HG03571 (cell line): ENCODE measurements around the gene STOM.

Experiments used
- ATAC-seq: cut with Tn5 transposase; IDR thresholded peaks from one replicate; pipeline ENCODE4 v1.9.1; 2021; ENCODE audit not compliant: unreplicated experiment

The STOM gene

DNA sequence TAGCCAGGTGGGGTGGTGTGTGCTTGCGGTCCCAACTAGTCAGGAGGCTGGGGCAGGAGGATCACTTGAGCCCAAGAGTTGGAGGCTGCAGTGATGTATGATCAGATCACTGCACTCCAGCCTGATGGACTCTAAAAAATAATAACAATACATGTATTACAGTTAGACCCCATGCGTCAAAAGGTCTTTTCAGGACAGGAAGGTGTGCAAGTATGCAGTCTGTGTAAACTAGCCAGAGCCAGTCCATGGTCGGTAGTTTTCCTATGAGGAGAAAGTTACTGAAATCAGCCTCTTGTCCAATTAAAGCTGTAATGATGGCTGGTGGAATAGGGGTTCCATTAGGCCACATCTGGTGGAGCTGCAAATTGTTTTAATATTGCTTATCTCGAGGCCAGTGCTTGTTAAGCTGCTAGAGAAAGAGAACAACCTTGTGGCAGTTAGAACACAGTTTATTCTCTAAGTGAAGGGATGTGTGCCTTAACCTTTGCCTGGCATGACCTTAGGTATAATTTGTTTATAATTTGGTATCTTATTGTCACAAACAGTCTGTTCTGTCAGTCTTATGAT is 1.5 kb upstream of the STOM start:
- no peak for ATAC-seq

DNA sequence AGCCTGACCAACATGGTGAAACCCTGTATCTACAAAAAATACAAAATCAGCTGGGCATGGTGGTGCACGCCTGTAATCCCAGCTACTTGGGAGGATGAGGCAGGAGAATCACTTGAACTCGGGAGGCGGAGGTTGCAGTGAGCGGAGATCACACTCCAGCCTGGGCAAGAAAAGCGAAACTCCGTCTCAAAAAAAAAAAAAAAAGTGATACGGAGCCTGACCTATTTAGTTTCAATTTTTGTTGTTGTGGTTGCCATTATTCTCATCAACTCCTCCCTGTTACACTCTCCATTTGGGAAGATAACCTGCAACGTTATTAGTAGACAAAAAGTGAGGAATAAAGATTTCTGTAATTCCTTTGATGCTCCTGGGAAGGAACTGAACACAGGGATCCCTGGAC is 1.3 kb downstream of the STOM start:
- no peak for ATAC-seq

DNA sequence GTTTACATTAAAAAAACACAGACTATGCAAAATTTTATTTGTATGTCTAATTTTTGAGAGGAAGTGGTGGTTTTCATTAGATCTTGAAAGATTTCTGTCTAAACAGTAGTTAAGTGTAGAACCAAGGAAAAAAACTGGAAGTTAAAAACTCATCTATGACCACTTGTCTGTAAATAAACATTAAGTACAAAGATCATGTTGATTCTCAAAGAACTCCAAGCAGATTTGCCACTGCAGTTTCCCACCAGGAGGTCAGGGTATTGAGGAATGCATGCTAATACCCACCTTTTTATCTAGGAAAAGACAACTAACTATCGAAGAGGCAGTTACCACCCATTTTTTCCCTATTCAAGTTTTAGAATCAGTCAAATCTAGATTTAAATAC is 1.9 kb downstream of the STOM start:
- no peak for ATAC-seq

DNA sequence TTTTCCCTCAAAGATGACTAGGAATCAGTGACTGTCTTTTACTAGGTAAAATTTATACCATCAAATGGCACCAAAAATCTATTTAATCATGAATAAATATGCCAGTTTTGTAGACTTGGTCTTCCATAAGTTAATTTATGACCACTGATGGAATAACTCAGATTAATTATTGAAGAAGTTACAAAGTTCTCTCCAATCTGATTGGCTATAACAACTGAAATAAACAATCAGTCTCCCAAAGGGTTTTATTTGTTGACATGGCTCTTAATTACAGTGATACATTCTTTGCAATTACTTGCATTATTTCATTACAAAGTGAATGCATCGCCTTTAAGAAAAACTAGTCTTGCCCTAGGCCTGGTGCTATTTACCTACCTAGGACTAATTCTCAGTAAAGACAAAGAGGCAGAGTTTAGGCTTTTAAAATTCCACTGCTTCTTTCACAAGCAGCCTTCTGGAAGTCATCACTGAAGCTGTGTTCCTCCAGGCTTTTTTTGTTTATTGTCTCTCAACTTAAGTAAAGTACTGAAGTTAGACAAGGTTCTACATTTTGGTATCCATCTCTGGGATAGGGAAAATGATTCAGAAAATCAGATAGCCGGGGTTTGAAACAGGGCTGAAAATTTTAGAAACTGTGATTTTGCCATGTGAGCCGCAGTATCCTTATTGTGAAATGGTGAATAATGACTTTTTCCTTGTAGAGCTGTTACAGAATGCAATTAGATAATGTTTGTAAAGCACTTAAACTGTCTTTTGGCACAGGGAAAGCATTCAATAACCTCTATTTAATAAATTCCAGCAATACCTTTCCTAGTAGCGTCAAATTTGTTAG is 2.5 kb downstream of the STOM start:
- ATAC-seq = no peak

DNA sequence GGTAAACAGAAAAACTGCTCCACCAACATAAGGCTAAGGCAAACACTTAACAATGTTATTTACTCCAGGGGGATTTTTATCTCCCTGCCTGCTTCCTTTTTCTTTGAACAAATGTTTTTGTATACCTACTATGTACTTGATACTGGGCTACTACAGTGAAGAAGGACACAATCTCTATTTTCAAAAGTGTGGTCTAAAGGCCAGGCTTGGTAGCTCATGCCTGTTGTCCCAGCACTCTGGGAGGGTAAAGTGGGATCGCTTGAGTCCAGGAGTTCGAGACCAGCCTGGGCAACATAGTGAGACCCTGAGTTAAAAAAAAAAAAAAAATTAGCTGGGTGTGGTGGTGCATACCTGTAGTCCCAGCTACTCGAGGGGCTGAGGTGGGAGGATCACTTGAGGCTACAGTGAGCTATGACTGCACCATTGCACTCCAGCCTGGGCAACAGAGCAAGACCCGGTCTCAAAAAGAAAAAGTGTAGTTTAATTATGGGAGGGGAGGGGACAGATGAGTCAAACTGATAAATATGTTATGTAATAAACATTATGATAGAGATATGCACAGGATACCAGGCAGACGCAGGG is 3.3 kb downstream of the STOM start:
- no peak for ATAC-seq

DNA sequence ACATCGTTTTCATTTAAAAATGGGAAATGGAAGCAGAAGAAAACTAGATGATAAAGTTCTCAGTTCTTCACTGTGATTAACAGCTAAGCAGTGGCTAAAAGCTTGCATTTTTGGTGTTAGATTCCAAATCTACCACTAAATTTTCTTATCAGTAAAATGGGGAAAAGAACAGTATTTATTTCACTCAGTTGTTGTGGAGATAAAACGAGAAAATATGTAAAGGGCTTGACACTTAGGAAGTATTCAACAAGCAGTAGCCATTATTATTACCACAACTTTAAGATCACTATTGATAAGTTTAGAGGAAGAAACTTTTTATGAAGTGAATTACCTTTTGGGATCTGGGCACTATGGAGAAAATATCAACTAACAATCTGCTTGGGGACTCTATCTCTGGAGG is 4.5 kb downstream of the STOM start:
- no peak for ATAC-seq

DNA sequence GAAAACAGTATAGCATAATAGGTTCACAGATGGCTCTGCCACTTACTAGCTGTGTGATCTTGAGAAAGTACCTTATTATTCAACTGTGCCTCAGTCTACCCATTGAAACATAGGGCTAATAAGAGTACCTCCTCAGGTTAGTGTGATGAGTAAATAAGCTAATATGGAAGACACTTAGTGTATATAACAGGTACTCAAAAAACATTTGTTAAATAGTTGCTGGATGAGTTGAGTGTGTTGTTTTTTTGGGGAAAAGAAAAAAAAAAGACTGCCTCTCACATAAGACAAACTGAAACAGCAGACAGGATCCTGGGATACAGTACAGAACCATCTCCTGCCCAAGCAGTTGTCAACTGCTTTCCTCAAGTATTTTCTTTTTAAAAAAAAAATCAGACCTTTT is 5.2 kb downstream of the STOM start:
- no peak for ATAC-seq

DNA sequence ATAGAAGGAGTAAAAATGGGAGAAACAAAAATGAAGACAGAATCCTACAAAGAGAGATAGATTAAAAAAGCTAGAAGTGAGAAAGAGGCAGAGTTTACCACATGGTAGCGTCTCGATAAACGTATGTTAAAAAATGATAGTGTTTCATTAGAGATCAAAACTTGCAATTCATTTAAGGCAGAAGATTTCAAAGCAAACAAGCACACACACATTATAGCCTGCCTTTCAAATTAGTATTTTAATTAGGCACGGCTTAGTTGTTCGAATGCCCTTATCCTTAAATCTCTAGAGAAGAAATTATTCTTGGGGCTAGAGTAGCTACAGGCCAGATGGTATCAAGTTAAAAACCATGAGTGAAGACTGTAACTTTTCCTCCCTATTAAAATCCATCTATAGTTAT is 6.0 kb downstream of the STOM start:
- no peak for ATAC-seq

DNA sequence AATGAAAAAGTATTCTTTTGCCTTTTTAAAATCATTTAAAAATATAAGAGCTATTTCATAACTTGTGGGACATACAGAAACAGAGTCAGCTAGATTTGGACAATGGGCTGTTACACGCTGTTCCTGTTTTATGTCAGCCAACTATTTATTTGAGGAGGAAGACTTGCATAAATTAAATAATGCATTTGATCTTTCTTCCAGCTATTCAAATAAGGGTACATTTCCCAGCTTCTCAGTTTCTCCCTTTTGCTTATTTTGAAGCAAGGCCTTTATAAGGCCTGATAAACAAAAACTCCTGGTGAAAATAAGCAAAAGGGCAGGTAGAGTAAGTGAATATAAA is 6.5 kb downstream of the STOM start:
- no peak for ATAC-seq

DNA sequence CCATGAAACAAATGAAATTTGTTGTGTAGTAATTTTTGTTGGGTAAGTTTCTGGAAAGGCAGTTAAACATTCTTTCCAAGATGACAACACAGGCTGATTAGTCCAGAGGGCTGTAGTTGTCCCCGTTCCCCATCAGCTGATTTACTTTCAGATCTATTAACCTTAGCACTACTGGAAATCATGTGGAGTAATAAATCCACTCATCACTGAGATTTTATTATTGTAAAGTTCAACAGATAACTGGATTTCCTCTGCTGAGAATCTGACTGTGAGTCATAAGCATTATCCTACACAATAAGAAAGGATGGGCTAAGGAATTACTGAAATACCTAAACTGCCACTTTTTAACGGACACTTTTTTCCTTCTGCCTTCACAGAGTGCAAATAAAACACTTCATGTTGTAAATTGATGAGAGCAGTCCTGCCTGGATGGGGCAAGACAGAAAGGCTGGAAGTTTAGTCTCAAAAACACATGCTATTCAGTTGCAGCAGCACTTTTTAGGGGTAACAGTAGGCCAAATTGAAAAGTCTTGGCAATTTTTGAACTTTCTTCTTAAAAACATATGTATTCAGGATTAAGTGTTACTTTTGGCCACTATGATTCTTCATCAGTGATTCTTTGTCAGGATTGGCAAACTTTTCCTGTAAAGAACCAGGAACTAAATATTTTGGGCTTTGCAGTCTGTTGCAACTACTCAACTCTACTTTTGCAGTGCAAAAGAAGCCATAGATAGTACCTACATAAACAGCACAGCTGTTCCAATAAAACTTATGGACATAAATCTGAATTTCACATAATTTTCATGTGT is 7.0 kb downstream of the STOM start:
- ATAC-seq = no peak

DNA sequence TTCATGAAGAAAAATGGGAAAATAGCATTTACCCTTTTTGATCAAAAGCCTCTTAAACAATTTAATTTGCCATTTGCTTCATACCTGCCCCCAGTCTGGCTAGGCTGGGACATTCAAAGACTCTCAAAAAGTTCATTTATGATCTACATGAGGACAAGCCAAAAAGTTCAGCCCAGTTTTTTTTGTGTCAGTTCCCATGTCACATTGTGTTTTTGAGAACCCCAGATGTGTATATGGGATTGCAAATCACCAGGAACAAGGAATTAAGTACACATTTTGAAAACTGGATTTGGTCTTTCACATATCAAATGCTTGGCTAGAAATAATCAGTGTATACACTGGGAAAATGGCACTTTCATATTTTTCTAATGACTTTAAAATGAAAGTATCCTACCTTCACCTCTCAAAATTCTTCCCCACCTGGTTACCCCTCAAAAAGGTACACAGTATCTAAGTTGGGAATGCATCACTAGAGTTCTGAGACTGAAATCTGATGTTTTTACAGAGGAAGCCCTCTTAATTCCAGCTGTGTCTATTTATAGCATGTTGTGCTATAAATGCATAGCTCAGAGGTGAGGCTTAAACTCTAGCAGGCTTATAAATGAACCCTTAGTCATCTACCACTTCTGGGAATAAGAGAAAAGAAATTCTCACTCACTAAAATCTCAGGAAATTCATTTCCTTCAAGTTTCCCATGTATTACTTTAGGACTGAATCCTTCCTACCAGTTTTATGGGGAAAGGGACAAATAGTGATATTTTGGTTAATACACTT is 9.3 kb downstream of the STOM start:
- no peak for ATAC-seq

DNA sequence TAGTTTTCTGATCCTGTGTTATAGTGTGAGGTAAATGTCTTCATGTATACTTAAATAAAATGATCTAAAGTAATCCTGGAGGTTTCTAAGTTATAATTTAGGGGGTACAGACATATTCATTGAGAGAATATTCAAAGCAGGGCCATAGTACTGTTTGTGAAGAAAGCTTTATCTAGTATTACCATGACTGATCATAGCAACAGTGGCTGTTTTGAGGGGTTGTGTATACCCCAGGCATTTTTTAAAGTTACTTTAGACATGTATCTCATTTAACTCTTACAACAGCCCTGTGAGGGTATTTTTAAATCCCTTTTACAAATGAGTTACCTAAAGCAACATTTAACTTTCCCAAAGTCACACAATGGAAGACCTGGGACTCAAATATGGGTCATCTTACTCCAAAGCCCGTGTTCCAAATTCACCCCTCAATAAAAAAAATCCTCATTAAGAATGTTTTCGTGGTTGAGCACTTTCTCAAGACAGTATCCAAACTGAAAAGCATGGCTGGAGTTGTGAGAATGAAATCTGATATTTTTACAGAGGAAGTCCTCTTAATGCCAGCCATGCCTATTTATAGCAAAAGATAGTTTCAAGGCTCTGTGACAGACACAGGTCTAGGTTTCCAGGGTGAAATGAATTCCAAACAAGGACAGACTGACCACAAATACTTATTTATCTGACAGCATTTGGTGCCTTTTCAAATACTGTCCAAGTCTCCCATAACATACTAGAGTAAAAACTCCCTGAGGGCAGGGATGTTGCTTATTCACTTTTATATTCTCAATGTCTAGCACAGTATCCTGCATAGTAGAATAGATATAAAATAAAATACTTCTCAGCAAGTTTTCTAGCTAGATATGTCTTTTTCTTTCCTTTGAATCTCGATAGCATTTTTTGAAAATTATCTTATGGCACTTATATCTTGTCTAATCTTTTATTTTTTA is 10.4 kb downstream of the STOM start:
- no peak for ATAC-seq

DNA sequence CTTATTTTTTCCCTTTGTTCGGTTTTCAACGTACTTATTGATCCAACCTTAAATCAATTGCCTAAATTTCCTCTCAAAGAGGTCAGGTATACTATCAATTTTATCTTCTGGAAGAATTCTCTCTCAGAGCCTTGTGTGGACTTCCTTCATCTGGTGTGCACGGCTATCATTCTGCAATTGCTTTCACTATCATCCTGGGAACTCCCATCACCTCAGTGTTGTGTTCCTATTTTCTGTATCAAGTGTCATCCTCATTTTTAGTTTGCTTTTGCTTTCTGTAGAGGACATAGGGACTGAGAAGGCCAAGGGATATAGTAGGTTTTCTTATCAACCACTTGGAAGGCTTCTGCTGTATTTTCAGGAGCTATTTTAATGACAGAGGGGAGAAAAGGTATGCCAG is 11.3 kb downstream of the STOM start:
- no peak for ATAC-seq

DNA sequence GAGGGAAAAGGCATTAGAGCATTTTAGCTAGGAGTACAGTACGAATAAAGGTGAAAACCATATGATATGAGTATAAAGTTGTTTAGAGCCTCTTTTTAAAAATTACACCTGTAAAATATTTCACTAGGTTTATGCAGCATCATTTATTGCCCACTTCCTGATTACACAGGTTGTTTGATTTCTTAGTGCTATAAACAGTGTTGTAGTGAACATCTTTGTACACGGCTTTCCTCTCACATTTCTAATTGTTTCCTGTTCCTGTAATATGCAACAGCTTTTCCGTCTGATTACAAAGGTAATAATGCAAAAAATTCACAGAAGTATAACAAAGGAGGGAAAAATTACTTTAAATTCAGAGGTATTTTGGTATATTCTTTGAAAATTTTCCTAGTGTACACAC is 13.0 kb downstream of the STOM start:
- ATAC-seq = no peak

DNA sequence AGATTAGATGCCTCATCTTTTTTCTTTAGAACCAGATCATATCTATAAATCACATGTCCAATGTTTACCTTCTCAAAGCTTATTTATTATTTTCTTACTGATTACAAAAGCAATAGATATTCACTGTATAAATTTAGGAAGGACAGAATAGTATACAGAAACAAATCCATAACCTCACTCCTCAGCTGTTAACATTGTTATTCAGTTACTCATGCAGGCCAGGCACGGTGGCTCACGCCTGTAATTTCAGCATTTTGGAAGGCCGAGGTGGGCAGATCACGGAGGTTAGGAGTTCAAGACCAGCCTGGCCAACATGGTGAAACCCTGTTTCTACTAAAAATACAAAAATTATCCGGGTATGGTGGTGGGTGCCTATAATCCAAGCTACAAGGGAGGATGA is 15.3 kb downstream of the STOM start:
- no peak for ATAC-seq

DNA sequence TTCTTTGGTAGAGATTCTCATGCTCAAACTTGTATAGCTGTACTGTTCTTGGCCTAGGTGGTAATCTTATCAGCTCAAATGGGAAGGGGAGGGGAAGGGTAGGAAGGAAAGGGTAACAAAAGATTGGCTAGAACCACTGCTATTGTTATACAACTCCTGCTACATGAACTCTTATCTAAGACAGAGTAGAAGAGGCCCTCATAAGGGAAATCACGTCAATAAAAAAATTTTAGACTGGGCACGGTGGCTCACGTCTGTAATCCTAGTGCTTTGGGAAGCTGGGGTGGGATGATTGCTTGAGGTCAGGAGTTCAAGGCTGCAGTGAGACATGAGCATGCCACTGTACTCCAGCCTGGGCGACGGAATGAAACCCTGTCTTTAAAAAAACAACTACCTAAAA is 15.9 kb downstream of the STOM start:
- ATAC-seq = no peak

DNA sequence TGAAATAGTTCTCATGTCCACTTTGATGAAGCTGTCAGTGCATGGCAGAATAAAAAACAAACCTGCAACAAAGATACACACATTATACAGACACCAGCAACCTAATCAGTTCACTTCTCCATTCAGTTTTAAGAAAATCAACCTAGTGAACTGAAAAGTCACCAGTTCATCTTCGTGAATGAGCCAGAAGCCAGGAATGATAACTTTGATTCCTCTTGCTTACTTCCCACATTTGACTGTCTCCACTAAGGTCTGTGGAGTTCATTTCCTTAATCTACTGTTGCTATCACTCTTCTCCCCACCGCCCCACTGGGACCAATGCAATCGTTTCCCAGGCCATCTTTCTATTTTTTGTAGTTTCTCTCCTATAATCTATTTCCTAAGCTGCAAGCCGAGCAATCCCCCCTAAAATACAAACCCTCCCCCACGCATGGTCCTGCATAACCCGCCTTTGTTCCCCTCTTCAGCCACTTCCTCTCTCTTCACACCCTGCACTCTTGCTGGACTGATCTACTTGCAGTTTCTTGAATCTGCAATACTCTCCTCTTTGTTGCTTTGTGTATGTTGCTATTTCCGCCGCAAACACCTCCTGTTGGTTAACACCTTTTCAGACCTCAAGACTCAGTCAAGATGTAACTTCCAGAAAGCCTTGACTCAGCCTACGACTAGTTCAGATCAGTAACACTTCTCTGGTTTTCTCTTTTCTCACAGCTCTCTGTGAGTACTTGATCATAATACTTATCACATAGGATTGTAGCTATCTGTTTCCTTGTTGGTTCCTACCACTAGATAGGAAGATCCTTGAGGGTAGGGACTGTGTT is 16.6 kb downstream of the STOM start:
- peak; percentile 96 for ATAC-seq

DNA sequence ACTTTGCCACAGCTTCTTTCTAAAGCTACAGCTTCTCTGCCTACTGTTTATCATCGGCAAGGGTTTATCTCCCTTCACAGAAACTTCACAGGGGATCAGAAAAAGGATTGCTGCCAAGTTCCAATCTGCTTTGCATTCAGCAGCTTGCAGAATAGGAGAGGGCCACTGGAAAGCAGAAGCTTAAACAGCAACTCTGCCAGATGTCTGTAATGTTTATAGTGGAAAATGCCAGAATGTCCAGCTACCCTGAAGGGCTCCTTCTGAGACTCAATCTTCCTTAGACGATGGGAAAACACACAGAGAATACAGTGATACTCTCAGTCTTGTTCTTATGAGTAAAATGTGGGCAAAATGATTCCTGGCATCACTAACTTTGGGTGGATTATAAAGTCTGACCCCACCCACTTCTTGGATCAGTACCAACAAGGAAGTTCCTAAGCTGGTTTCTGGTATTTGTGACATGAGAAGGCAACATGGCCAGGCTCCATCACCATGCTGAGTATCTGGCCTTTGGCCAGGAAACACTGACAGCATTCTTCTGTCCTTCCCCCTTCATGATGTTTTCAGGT is 19.0 kb downstream of the STOM start:
- no peak for ATAC-seq

DNA sequence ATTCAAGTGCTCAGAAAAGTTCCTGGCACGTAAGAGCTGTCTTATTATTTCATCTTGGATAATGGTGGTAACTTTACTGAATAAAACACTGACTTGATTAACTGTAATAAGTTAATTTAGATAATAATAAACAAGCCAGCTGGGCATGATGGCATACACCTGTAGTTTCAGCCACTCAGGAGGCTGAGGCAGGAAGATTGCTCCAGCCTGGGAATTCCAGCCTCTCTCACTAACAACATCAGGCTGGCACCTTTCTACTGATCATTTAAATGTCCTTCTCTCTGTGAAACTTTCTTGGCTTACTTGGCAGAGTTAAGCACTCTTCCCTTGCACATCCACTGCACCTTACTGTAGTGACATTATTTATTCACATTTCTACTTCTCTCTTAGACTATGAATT is 20.0 kb downstream of the STOM start:
- no peak for ATAC-seq
